Thyroid gland (tissue), 4 donors: ENCODE results near the gene KLHDC9. TPM values are rescaled to one million over a fixed set of nuclear protein-coding genes. Genes with fewer than 3 reads are reported as not detected.

ENCODE experiments used
- DNase-seq, 2 donors: peaks; one replicate each; pipeline ENCODE4 v3.0.0-alpha.2; 2019
- H3K27ac ChIP-seq, 3 donors: fragments of 200-600 bp; sonication (generic); 1 replicate in 2 of 3; 2 replicates in 1 of 3; pipeline ENCODE4 v1.5.1; 2016 to 2019; ENCODE audit warnings: mild to moderate bottlenecking in 1 of 3, moderate library complexity in 1 of 3
- H3K27me3 ChIP-seq: fragments of 200-600 bp; sonication (generic); one replicate; pipeline ENCODE4 v1.5.1; 2019
- H3K36me3 ChIP-seq, 2 donors: fragments of 200-600 bp; sonication (generic); one replicate each; pipeline ENCODE4 v1.5.1; 2016 to 2019
- H3K4me1 ChIP-seq, 2 donors: fragments of 200-600 bp; sonication (generic); one replicate each; pipeline ENCODE4 v1.5.1; 2017 to 2019
- H3K4me3 ChIP-seq, 3 donors: fragments of 200-600 bp; sonication (generic); replicated peaks in 1 of 3; 1 replicate in 2 of 3; 2 replicates in 1 of 3; pipeline ENCODE4 v1.5.1; 2016; ENCODE audit warnings: mild to moderate bottlenecking in 1 of 3
- H3K9me3 ChIP-seq: fragments of 200-600 bp; sonication (generic); one replicate; pipeline ENCODE4 v1.5.1; 2017
- CTCF ChIP-seq, 6 experiments: fragments of 200-600 bp in 3 of 6; fragments of 450-650 bp in 3 of 6; sonication (generic) in 3 of 6; IDR thresholded peaks; one replicate each; pipeline ENCODE4 v1.5.1; 2016 to 2019; ENCODE audit warnings: antibody characterized with exemption in 6 of 6, mild to moderate bottlenecking in 2 of 6, inconsistent platforms in 1 of 6, moderate library complexity in 1 of 6
- POLR2A ChIP-seq, 2 donors: fragments of 450-650 bp; IDR thresholded peaks; one replicate each; pipeline ENCODE4 v1.6.1; 2017; ENCODE audit warnings: antibody characterized with exemption in 2 of 2, mild to moderate bottlenecking in 2 of 2, moderate library complexity in 1 of 2
- WGBS, 2 donors: methylation state at CpG; one replicate each; pipeline ENCODE4 v1.1.5; 2017; 5-methylcytosine and 5-hydroxymethylcytosine counted together
- intact Hi-C: fragments of 100-400 bp; cut with DNase I; formaldehyde crosslinking; loops from one replicate; pipeline ENCODE4 v1.15.1; 2023
- total RNA-seq, 4 donors: library from RNA; depleted of rRNA; stranded (reverse); fragments of >200 nt; gene quantifications; one replicate each; pipeline ENCODE4 v1.2.3, GENCODE V29; 2016

The KLHDC9 gene
- total RNA-seq, 4 donors from 2014 or later = 6.9 to 31.8 (median 19.2) TPM

- WGBS, 2 donors = 2 to 3% methylated on average over 22 of the region's 22 CpGs
- H3K27ac ChIP-seq = peak overlapping the region; percentile 86 to 98 (median 89)
- intact Hi-C loops = no loop called here
- peak in 1 of 2 donors; percentile 12 for TF ChIP-seq POLR2A (IDR thresholded peaks at IDR 0.05)
- no peak for TF ChIP-seq CTCF (IDR thresholded peaks at IDR 0.05)
- no peaks in the 10 kb centered on the region for H3K9me3 ChIP-seq
- H3K36me3 ChIP-seq = peaks cover 10% of the 10 kb centered on the region in 2 donors
- H3K4me1 ChIP-seq = peaks cover 20 to 28% of the 10 kb centered on the region in 2 donors
- DNase-seq = peak; percentile 31 to 35
- H3K27me3 ChIP-seq = no peaks in the 10 kb centered on the region
- peak overlapping the region; percentile 55 to 82 (median 72) for H3K4me3 ChIP-seq
Observed at GRCh38 chr1:161131523-161132409, 33.6 kb downstream of the KLHDC9 start.

GRCh38 chr1:161132410-161133219 lies 34.5 kb downstream of the KLHDC9 start, which contains the start of gene DEDD:
TSS of gene DEDD (minus strand) at chr1:161132667. CDS start at chr1:161124462, 8,205 bp downstream.
- TF ChIP-seq CTCF (IDR thresholded peaks at IDR 0.05) (peak in 1 of 6 experiments; percentile 16), POLR2A (IDR thresholded peaks at IDR 0.05) (peak in 1 of 2 donors; percentile 54)
- peak within 1 kb of the TSS; percentile 55 to 82 (median 72) for H3K4me3 ChIP-seq
- peaks cover 20 to 28% of the 10 kb centered on the region in 2 donors for H3K4me1 ChIP-seq
- H3K9me3 ChIP-seq = no peaks in the 10 kb centered on the region
- peaks cover 6 to 9% of the 10 kb centered on the region in 2 donors for H3K36me3 ChIP-seq
- intact Hi-C loops = no loop called here
- WGBS, 2 donors = 0% methylated on average over 26 to 35 of the region's 68 CpGs
- H3K27me3 ChIP-seq = no peaks in the 10 kb centered on the region
- DNase-seq = peak; percentile 96
- H3K27ac ChIP-seq = peak within 1 kb of the TSS; percentile 86 to 98 (median 89)

GRCh38 chr1:161133220-161133740 lies 35.1 kb downstream of the KLHDC9 start:
- intact Hi-C loops = no loop called here

GRCh38 chr1:161137881-161138280 lies 39.7 kb downstream of the KLHDC9 start:
- H3K27ac ChIP-seq = no peak overlapping the region
- DNase-seq = no peak
- WGBS, 2 donors = 73 to 75% methylated on average over 3 of the region's 3 CpGs
- H3K4me1 ChIP-seq = peaks cover 9 to 10% of the 10 kb centered on the region in 2 donors
- H3K4me3 ChIP-seq = no peak overlapping the region
- H3K9me3 ChIP-seq = no peaks in the 10 kb centered on the region
- H3K27me3 ChIP-seq = no peaks in the 10 kb centered on the region
- intact Hi-C loops = no loop called here
- no peaks in the 10 kb centered on the region for H3K36me3 ChIP-seq
- no peak for TF ChIP-seq POLR2A (IDR thresholded peaks at IDR 0.05)
- no peak for TF ChIP-seq CTCF (IDR thresholded peaks at IDR 0.05)

More at GRCh38 chr1:161133220-161133740, 35.1 kb downstream of the KLHDC9 start:
- Histone ChIP-seq H3K4me3 (peak overlapping the region; percentile 55 to 82 (median 72)), H3K27me3 (no peaks in the 10 kb centered on the region), H3K9me3 (no peaks in the 10 kb centered on the region), H3K4me1 (peaks cover 20 to 28% of the 10 kb centered on the region in 2 donors), H3K36me3 (peaks cover 4 to 5% of the 10 kb centered on the region in 2 donors), H3K27ac (peak overlapping the region; percentile 86 to 98 (median 89))
- TF ChIP-seq POLR2A (IDR thresholded peaks at IDR 0.05) = no peak
- TF ChIP-seq CTCF (IDR thresholded peaks at IDR 0.05) = no peak
- DNase-seq = no peak
- 4 to 7% methylated on average over 11 of the region's 11 CpGs for WGBS, 2 donors
